ENCODE measurements around the gene BRD7. TPM values are rescaled to one million over a fixed set of nuclear protein-coding genes. Genes with fewer than 3 reads are reported as not detected.

Gene BRD7
- total and polyA plus RNA-seq, 12 donors: 31.4 to 50.9 (median 42.7) TPM

- DNase-seq (peak in 1 of 2 donors; percentile 6), ATAC-seq (no peak)
- Histone ChIP-seq H3K4me1 (peaks cover 0 to 7% (median 0%) of the 10 kb centered on the region in 9 donors), H3K9me3 (no peaks in the 10 kb centered on the region), H3K27ac (no peak overlapping the region), H3K4me3 (no peak overlapping the region), H3K36me3 (peaks cover 0 to 97% (median 0%) of the 10 kb centered on the region in 9 donors), H3K27me3 (no peaks in the 10 kb centered on the region)
- intact Hi-C loops (cut with DNase I): no loop called here
- WGBS, 2 donors: 87 to 89% methylated on average over 20 of the region's 20 CpGs
- TF ChIP-seq, protein P1, sequence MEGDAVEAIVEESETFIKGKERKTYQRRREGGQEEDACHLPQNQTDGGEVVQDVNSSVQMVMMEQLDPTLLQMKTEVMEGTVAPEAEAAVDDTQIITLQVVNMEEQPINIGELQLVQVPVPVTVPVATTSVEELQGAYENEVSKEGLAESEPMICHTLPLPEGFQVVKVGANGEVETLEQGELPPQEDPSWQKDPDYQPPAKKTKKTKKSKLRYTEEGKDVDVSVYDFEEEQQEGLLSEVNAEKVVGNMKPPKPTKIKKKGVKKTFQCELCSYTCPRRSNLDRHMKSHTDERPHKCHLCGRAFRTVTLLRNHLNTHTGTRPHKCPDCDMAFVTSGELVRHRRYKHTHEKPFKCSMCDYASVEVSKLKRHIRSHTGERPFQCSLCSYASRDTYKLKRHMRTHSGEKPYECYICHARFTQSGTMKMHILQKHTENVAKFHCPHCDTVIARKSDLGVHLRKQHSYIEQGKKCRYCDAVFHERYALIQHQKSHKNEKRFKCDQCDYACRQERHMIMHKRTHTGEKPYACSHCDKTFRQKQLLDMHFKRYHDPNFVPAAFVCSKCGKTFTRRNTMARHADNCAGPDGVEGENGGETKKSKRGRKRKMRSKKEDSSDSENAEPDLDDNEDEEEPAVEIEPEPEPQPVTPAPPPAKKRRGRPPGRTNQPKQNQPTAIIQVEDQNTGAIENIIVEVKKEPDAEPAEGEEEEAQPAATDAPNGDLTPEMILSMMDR (IDR thresholded peaks at IDR 0.05): no peak
These were observed 74.6 kb downstream of the BRD7 start for GRCh38 chr16:50293994-50294855.

DNA sequence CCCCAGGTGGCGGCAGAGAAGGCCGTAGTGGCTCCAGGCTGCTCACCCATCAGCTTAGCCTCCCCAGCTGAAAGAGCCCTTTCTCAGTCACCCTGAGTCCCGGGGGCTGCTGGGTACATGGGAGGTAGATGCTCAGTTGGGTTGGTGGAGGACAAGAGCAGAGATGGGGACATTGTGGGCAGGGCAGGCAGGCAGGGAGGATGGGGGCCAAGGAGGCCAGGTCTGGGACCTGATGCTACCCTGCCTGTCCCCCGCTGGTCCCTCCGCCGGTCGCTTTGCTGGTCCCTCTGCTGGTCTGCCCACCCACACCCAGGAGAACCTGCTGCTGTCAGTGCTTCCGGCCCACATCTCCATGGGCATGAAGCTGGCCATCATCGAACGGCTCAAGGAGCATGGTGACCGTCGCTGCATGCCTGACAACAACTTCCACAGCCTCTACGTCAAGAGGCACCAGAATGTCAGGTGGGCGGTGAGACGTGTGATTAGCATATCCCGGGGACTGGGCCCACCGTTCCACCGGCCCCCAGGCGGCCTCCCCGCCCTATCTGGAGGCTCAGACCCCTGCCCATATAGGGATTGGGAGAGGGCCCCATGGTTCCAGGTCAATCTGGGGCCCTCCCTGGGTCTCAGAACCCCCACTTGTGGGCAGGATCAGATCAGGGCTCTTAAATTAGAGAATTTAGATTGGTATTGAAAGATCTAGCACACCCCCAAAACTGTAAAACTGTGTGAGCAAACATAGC lies 75.6 kb downstream of the BRD7 start:
- WGBS, 2 donors: 90 to 91% methylated on average over 20 of the region's 20 CpGs
- H3K36me3 ChIP-seq: peaks cover 0 to 97% (median 0%) of the 10 kb centered on the region in 9 donors
- intact Hi-C loops (cut with DNase I): no loop called here
- no peaks in the 10 kb centered on the region for H3K9me3 ChIP-seq
- TF ChIP-seq, protein P1 (IDR thresholded peaks at IDR 0.05): no peak
- peaks cover 0 to 7% (median 0%) of the 10 kb centered on the region in 9 donors for H3K4me1 ChIP-seq
- H3K4me3 ChIP-seq: no peak overlapping the region
- DNase-seq (peak in 1 of 2 donors; percentile 7), ATAC-seq (no peak)
- no peak overlapping the region for H3K27ac ChIP-seq
- no peaks in the 10 kb centered on the region for H3K27me3 ChIP-seq

GRCh38 chr16:50292566-50292948 lies 76.2 kb downstream of the BRD7 start:
- no peak overlapping the region for H3K27ac ChIP-seq
- 90 to 97% methylated on average over 12 of the region's 12 CpGs for WGBS, 2 donors
- peaks cover 0 to 97% (median 0%) of the 10 kb centered on the region in 9 donors for H3K36me3 ChIP-seq
- H3K27me3 ChIP-seq: no peaks in the 10 kb centered on the region
- H3K4me3 ChIP-seq: no peak overlapping the region
- intact Hi-C loops (cut with DNase I): no loop called here
- no peaks in the 10 kb centered on the region for H3K9me3 ChIP-seq
- ATAC-seq: no peak
- no peak for DNase-seq
- peaks cover 0 to 4% (median 0%) of the 10 kb centered on the region in 9 donors for H3K4me1 ChIP-seq
- TF ChIP-seq, protein P1 (IDR thresholded peaks at IDR 0.05): no peak

DNA sequence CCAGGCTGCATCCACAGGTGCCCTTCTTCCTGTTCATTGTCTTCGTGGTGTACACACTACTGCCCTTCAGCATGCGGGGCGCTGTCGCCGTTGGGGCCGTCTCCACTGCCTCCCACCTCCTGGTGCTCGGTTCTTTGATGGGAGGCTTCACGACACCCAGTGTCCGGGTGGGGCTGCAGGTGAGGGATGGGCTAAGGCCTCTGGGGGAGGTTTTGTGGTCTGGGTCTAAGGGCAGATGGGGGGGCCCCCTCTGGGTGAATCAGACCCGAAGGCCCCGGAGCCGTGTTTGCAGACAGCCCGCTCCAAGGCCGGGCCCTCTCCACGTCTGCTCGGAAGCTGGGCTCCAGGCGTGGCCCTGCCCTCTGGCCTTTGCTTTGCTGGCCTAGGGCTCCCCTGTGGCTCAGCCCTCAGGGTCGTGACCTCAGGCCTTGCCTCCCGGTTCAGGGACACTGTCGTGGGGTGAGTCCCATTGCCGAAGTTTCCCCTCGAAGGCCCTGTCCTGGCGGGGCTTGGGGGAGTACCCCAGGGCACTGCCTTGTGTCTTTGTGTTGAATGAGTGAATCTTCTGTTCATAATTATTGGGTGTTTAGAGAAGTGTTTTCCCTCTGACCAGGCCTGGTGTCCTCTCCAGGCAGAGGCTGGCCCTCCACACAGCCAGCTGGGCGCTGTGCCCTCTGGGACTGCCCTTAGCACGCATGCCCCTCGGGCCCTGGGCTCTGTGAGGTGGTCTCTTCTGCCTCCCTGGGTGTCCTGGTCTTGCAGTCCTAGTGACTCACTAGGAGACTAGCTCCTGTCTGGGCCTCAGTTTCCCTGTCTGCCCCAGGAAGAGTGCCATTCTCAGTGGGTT lies 76.8 kb downstream of the BRD7 start:
- DNase-seq (no peak), ATAC-seq (peak in 1 of 8 donors; percentile 16)
- Histone ChIP-seq H3K36me3 (peaks cover 0 to 96% (median 0%) of the 10 kb centered on the region in 9 donors), H3K4me3 (no peak overlapping the region), H3K9me3 (peaks cover 0 to 2% (median 0%) of the 10 kb centered on the region in 11 donors), H3K4me1 (peaks cover 0 to under 1% (median 0%) of the 10 kb centered on the region in 9 donors), H3K27ac (no peak overlapping the region), H3K27me3 (no peaks in the 10 kb centered on the region)
- 88 to 90% methylated on average over 26 of the region's 26 CpGs for WGBS, 2 donors
- intact Hi-C loops (cut with DNase I): no loop called here
- TF ChIP-seq, protein P1 (IDR thresholded peaks at IDR 0.05): no peak

Measured in heart right ventricle (tissue), 16 donors.